ENCODE data around the gene DIAPH3.

The DIAPH3 gene

DNA sequence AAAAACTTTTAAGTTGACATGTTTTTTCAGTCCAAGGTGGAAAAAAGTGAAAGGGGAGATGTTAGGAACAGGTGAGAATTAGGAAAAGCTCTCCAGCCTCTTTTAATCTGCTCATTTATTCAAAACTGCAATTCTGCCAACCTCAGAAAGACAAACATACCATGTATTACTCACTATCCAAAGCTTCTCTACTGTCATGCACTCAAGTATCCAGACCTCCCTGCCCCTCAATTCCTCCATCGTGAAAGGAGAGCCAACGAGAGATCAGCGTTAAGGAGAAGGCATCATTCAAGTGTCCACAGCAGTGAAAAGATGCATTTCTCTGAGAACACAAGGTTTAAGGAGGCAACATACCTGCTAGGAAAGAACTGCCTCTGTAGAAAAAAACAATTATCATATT, 24.5 kb downstream of the DIAPH3 start:
- Mint-ChIP-seq H3K27me3 (no peaks in the 10 kb centered on the region), H3K4me3 (no peak overlapping the region), H3K9me3 (no peaks in the 10 kb centered on the region), H3K36me3 (ENCODE audit: low read depth) (no peaks in the 10 kb centered on the region), H3K4me1 (ENCODE audit: low read depth) (peaks cover 5% of the 10 kb centered on the region), H3K27ac (no peak overlapping the region)
- intact Hi-C loops (cut with micrococcal nuclease) = no loop called here

DNA sequence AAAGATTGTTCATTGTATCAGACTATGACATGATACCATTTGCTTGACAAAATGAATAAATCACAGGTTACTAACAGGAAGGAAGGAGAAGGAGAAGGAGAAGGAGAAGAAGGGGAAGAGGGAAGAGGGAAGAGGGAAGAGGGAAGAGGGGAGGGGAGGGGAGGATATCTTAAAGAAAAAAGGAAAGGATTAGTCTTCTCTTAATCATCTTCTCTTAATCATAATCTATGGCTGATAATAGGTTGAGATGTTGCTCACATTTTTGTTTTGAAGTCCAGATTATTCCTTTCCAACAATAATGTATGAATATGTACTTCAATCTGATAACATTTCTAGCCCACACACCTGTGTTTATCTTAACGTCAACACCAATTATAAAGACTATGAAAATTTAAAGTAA, 25.1 kb downstream of the DIAPH3 start:
- no peak overlapping the region for H3K4me3 Mint-ChIP-seq
- intact Hi-C loops (cut with micrococcal nuclease) = no loop called here
- no peak overlapping the region for H3K27ac Mint-ChIP-seq
- no peaks in the 10 kb centered on the region for H3K36me3 Mint-ChIP-seq (ENCODE audit: low read depth)
- H3K4me1 Mint-ChIP-seq (ENCODE audit: low read depth) = peaks cover 5% of the 10 kb centered on the region
- H3K27me3 Mint-ChIP-seq = no peaks in the 10 kb centered on the region
- no peaks in the 10 kb centered on the region for H3K9me3 Mint-ChIP-seq

DNA sequence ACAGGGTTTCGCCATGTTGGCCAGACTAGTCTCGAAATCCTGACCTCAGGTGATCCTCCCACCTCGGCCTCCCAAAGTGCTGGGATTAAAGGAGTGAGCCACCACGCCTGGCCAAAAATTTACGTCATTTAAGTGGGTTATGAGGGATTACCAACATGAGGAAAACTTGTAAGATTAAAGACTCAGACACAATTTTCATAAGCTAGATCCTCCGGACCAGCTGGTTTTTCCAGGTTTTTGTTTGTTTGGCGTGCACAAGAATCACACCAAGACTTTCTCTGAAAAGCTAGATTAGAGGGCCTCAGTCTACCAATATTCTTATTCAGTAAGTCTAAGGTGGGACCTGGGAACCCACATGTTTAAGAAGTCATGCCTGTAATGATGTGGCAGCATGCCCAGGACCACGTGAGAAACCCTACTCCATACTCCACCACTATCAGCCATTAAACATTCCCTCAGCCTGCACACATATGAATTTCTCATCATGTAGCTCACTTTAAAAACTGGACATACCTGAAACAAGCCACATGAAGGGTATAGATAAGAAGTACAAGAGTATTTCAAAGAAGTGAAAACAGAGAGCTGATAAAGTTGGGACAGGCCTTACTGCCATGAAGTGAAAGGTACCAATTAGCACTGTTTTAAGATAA, 25.7 kb downstream of the DIAPH3 start:
- no peaks in the 10 kb centered on the region for H3K27me3 Mint-ChIP-seq
- intact Hi-C loops (cut with micrococcal nuclease) = no loop called here
- no peaks in the 10 kb centered on the region for H3K9me3 Mint-ChIP-seq

DNA sequence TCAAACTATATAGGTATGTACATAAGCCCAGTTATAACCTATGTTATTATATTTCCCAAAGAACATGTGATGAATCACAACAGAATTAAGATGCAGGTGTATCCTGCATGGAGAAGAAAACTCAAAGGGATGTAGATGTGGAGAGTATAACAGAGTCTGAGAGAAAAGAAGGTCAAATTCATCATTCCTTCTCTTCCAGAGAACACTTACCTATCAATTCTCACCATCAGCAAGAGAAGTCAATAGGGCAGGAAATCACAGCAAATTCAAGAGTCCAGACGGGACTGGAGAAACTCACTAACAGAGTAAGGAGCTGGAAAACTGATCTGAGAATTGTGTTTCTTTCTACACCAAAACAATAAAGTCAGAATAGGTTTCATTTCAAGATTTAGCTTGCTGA, 28.4 kb downstream of the DIAPH3 start:
- Mint-ChIP-seq H3K4me3 (no peak overlapping the region), H3K27ac (no peak overlapping the region), H3K9me3 (no peaks in the 10 kb centered on the region), H3K27me3 (no peaks in the 10 kb centered on the region), H3K4me1 (ENCODE audit: low read depth) (peaks cover 5% of the 10 kb centered on the region), H3K36me3 (ENCODE audit: low read depth) (no peaks in the 10 kb centered on the region)
- intact Hi-C loops (cut with micrococcal nuclease) = no loop called here

More for the DNA sequence above, 25.7 kb downstream of the DIAPH3 start:
- no peak overlapping the region for H3K27ac Mint-ChIP-seq
- H3K4me3 Mint-ChIP-seq = no peak overlapping the region
- no peaks in the 10 kb centered on the region for H3K36me3 Mint-ChIP-seq (ENCODE audit: low read depth)
- peaks cover 5% of the 10 kb centered on the region for H3K4me1 Mint-ChIP-seq (ENCODE audit: low read depth)

DNA sequence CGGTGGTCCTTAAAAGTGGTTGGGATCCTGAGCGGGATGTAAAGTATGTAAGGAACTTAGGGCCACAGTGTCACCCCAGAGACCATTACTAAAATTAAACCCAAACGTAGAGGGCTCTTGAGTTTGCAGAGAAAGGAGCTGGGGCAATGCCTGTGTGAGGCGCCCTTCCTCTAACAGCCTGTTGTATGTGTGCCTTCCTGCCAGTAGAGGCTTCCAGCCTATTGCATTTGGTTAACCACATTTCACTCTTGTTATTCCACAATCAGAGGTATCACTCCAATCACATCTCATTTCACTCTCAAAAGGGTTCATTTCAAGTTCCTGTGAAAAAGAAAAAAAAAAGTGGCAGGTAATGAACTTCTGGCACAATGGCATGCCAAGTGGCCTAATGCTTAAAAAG, 29.4 kb downstream of the DIAPH3 start:
- no peaks in the 10 kb centered on the region for H3K9me3 Mint-ChIP-seq
- H3K36me3 Mint-ChIP-seq (ENCODE audit: low read depth) = no peaks in the 10 kb centered on the region
- no peak overlapping the region for H3K4me3 Mint-ChIP-seq
- H3K27ac Mint-ChIP-seq = no peak overlapping the region
- no peaks in the 10 kb centered on the region for H3K27me3 Mint-ChIP-seq
- intact Hi-C loops (cut with micrococcal nuclease) = no loop called here
- H3K4me1 Mint-ChIP-seq (ENCODE audit: low read depth) = peaks cover 5% of the 10 kb centered on the region

DNA sequence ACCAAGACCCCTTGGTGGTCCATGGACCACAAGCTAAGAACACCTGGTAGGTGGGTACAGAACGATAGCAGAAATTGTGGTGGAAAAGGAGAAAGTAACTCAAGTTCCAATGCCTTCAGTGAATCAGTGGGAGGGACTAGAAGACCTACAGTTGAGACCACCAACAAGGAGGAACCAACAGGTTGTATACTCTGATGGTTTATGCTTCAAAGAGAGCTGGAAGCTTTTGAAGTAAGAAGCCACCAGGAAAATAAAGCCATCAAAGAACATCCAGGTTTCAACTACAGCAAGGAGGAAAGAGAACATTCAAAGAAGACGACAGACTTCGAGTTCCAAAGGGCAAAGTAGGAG, 42.4 kb downstream of the DIAPH3 start:
- Mint-ChIP-seq H3K36me3 (ENCODE audit: low read depth) (no peaks in the 10 kb centered on the region), H3K9me3 (peaks cover 15% of the 10 kb centered on the region), H3K4me1 (ENCODE audit: low read depth) (no peaks in the 10 kb centered on the region), H3K27me3 (no peaks in the 10 kb centered on the region), H3K27ac (no peak overlapping the region), H3K4me3 (no peak overlapping the region)
- intact Hi-C loops (cut with micrococcal nuclease) = no loop called here

DNA sequence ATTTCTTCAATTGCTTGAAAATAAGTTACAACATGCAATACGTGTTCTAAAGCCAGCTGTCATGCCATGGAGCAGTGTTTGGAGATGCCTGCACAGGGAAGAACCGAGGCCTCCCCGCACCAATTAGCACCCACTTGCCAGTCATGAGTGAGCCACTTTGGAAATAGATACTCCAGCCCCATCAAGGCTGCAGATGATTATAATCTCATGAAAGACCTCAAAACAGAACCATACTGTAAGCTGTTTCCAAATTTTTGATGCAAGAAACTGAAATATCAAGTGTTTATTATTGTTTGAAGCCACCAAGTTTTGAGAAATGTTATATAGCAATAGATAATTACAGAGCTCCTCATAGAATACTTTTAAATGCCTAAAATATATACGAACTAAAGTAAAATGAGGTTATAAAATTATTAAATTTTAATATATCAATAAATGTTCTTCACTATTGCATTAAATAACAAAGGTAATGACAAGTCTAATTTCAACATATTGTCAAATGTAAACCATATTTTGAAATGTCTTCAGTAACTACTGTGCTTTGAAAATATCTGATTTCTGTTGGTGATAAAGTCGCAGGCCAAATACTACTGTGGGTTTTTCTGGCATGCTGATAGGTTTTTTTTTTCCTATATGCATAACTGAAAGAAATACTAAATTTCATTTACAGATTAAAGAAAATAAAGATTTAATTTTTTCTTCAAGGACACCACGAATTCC, 43.0 kb downstream of the DIAPH3 start:
- Mint-ChIP-seq H3K9me3 (peaks cover 10% of the 10 kb centered on the region), H3K27ac (no peak overlapping the region), H3K4me3 (no peak overlapping the region), H3K27me3 (no peaks in the 10 kb centered on the region), H3K4me1 (ENCODE audit: low read depth) (no peaks in the 10 kb centered on the region), H3K36me3 (ENCODE audit: low read depth) (no peaks in the 10 kb centered on the region)
- intact Hi-C loops (cut with micrococcal nuclease) = no loop called here

DNA sequence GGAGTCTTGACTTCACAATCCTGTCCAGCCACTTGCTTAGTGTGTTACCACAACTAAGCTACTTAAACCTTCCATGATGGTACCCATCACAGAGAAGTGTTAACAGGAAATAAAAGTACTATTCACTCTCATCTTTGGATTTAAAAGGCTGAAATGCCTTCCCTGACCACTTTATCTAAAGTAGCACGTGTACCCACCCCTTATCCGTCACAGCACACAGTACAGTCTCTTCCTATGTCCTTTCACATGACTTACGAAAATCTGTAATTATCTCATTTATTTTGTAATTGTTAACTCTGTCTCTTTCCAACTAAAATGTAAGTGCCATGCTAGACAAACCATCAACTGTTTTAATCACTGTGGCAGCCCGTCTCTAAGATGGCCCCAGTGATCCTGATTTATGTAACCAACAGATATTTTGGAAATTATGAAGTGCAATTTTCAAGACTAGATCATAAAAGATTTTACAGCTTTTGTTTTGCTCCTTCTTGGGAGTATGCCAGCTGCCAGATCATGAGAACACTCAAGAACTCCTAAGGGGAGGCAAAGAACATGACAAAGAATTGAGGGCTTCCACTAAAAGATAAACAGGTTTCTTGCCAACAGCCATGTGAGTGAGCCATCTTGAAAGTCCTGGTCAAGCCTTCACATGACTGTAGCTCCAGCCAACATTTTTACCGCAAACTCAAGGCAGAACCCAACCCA, 44.9 kb downstream of the DIAPH3 start:
- Mint-ChIP-seq H3K4me1 (ENCODE audit: low read depth) (no peaks in the 10 kb centered on the region), H3K4me3 (no peak overlapping the region), H3K27ac (no peak overlapping the region), H3K36me3 (ENCODE audit: low read depth) (peaks cover 9% of the 10 kb centered on the region), H3K27me3 (no peaks in the 10 kb centered on the region), H3K9me3 (peaks cover 11% of the 10 kb centered on the region)
- intact Hi-C loops (cut with micrococcal nuclease) = no loop called here

DNA sequence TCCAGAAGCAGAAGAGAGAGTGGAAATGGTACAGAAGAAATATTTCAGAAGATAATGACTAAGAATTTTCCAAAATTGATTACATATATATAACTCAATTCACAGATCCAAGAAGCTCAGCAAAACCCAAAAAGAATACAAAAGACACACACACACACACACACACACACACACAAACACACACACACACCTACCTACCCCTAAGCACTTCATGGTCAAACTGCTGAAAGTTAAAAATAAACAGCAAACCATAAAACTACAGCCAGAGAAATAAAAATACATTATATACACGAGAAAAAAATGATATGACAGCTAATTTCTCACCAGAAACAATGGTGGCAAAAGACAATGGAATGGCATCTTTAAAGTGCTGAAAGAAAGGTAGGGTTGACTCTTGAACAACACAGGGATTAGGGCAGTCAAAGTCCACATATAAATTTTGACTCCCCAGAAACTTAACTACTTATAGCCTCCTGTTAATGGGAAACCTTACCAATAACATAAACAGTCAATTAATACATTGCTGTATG, 49.2 kb downstream of the DIAPH3 start:
- Mint-ChIP-seq H3K36me3 (ENCODE audit: low read depth) (peaks cover 12% of the 10 kb centered on the region), H3K27ac (no peak overlapping the region)
- intact Hi-C loops (cut with micrococcal nuclease) = no loop called here

DNA sequence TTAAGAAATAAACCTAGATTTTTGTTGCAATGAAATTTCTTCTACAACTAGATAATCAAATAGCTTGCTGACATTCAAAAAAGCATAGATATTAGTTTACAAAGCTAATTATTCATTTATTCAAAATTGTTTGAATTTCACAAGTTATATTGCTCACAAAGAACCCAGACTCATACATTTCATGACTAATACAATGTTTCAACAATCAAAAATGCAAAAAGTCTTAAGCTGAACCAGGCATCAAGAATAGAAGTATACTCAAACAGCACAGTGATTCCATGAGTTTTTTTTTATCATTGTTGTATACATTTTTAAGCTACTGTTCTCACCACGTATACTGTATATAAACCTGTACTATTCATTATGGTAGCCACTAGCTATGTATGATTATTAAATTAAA, 51.0 kb downstream of the DIAPH3 start:
- H3K27me3 Mint-ChIP-seq = no peaks in the 10 kb centered on the region
- H3K4me3 Mint-ChIP-seq = no peak overlapping the region
- H3K36me3 Mint-ChIP-seq (ENCODE audit: low read depth) = peaks cover 12% of the 10 kb centered on the region
- no peak overlapping the region for H3K27ac Mint-ChIP-seq
- no peaks in the 10 kb centered on the region for H3K4me1 Mint-ChIP-seq (ENCODE audit: low read depth)
- intact Hi-C loops (cut with micrococcal nuclease) = no loop called here
- H3K9me3 Mint-ChIP-seq = peaks cover 20% of the 10 kb centered on the region

More for the DNA sequence above, 49.2 kb downstream of the DIAPH3 start:
- H3K4me3 Mint-ChIP-seq = no peak overlapping the region
- H3K9me3 Mint-ChIP-seq = peaks cover 20% of the 10 kb centered on the region
- H3K4me1 Mint-ChIP-seq (ENCODE audit: low read depth) = no peaks in the 10 kb centered on the region
- H3K27me3 Mint-ChIP-seq = no peaks in the 10 kb centered on the region

DNA sequence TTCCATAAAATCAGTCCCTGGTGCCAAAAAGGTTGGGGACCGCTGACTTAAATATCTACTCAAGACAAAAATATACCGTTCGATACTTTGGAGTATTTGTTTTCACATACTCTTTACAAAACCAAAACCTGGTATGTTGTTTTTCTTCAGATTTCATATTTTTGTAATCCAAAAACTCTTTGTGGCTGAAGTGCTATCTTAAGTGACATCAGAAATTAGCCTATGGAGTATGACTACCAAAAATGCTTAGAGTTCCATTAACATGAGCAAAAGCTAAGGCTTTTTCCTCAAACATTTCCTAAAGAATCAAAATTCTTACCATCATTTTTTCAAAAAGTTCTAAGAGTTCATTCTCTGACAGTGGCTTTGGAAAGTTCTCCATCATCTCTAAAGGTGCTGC, 52.0 kb downstream of the DIAPH3 start:
- intact Hi-C loops (cut with micrococcal nuclease) = no loop called here
- no peak overlapping the region for H3K4me3 Mint-ChIP-seq
- H3K9me3 Mint-ChIP-seq = peaks cover 20% of the 10 kb centered on the region
- no peaks in the 10 kb centered on the region for H3K4me1 Mint-ChIP-seq (ENCODE audit: low read depth)
- H3K27me3 Mint-ChIP-seq = no peaks in the 10 kb centered on the region
- H3K36me3 Mint-ChIP-seq (ENCODE audit: low read depth) = peaks cover 12% of the 10 kb centered on the region
- H3K27ac Mint-ChIP-seq = no peak overlapping the region

DNA sequence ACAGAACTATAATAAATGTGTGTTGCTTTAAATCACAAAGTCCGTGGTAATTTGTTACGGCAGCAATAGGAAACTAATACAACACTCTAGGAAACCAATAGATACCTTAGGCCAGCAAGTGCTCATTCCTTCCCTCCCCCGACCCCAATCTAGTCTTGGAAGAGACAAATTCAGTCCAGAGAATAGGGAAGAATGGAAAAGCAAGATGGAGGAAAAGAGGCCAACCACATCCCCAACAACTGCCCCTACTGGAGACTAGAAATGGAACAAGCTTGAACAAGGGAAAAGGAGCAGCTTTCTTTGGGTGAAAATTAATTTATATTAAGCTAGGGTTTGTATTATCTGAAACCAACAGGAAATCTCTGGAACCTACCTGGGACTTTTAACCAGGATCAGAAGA, 54.4 kb downstream of the DIAPH3 start:
- H3K27ac Mint-ChIP-seq = no peak overlapping the region
- no peak overlapping the region for H3K4me3 Mint-ChIP-seq
- peaks cover 7% of the 10 kb centered on the region for H3K36me3 Mint-ChIP-seq (ENCODE audit: low read depth)
- H3K9me3 Mint-ChIP-seq = peaks cover 13% of the 10 kb centered on the region
- H3K27me3 Mint-ChIP-seq = no peaks in the 10 kb centered on the region
- H3K4me1 Mint-ChIP-seq (ENCODE audit: low read depth) = no peaks in the 10 kb centered on the region
- intact Hi-C loops (cut with micrococcal nuclease) = no loop called here

DNA sequence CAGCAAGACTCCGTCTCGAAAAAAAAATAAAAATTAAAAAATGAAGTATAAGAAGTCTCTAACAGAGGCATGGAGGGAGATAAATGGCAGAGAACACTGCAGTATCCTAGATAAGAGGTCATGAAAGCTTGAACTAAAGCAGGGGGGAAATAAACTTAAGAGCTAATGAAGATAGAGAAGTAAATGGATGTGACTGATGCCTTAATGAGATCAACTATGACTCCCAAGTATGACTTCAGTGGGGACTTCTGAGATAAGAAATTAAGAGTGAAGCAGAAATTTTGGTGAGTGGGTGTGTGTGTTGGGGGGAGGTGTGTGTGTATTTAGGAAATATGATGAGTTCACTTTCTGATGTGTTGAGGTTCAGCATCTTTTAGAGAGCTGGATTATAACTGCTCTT, 55.1 kb downstream of the DIAPH3 start:
- intact Hi-C loops (cut with micrococcal nuclease) = no loop called here
- peaks cover 6% of the 10 kb centered on the region for H3K9me3 Mint-ChIP-seq
- H3K4me3 Mint-ChIP-seq = no peak overlapping the region
- no peaks in the 10 kb centered on the region for H3K36me3 Mint-ChIP-seq (ENCODE audit: low read depth)
- no peaks in the 10 kb centered on the region for H3K27me3 Mint-ChIP-seq
- no peaks in the 10 kb centered on the region for H3K4me1 Mint-ChIP-seq (ENCODE audit: low read depth)
- no peak overlapping the region for H3K27ac Mint-ChIP-seq

DNA sequence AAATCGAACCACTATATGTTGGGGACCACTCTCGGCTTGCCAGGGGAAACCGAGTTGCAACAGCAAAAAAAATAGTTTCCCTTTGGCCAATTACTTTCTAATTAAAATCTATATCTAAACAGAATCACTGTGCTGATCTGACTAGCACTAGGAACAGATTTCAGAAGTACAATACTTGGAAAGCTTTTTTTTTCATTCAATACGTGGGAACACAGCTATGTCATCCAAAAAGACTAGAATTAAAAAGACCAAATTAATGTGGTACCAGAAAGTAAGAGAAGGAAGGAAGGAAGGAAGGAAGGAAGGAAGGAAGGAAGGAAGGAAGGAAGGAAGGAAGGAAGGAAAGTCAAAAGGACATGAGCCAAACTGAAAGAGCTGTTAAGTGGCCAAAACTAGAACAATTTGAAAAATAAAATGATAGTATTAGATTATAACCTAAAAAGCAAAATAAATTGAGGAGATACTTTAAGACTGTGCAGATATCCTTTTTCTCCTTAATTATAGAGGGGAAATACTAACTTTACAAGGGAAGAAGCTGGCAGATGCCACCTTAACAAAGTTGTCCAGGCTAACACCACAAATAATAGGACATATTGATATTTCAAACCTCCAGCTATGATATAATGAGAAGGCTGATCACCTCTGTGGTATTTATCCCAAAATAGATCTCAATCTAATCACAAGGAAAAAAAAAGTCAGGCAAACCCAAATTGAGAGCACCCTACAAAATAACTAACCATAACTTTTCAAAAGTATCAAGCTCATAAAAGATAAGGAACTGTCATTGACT, 63.9 kb downstream of the DIAPH3 start:
- H3K4me3 Mint-ChIP-seq = no peak overlapping the region
- H3K9me3 Mint-ChIP-seq = no peaks in the 10 kb centered on the region
- H3K36me3 Mint-ChIP-seq (ENCODE audit: low read depth) = peaks cover 4% of the 10 kb centered on the region
- H3K27ac Mint-ChIP-seq = no peak overlapping the region
- no peaks in the 10 kb centered on the region for H3K27me3 Mint-ChIP-seq
- H3K4me1 Mint-ChIP-seq (ENCODE audit: low read depth) = peaks cover 10% of the 10 kb centered on the region
- intact Hi-C loops (cut with micrococcal nuclease) = no loop called here

All from dendritic cell treated with granulocyte-macrophage colony-stimulating factor and Interleukin-4, amounts not matched to agents 40 ng/mL and 50 ng/mL, for 4 days (primary cell).